Measurements from ENCODE around the gene PREX1.
A peak's percentile ranks its signal among the peaks of the same experiment; 100 is the strongest.

PREX1 gene

GRCh38 chr20:48690888-48691287 is 136.9 kb downstream of the PREX1 start:
- Histone ChIP-seq H3K4me2 (ENCODE audit: low read length, poor library complexity, severe bottlenecking) (no peak overlapping the region), H3K4me3 (ENCODE audit: insufficient read depth in 1 of 2, low read depth in 1 of 2, low read length in 2 of 2) (no peak overlapping the region), H3K14ac (ENCODE audit: low read length in 2 of 2) (no peak overlapping the region), H4K91ac (ENCODE audit: low read length) (no peak overlapping the region), H2BK120ac (ENCODE audit: low read depth, low read length) (no peak overlapping the region), H4K8ac (ENCODE audit: low read length) (no peak overlapping the region), H2BK5ac (ENCODE audit: low read depth, low read length, poor library complexity, severe bottlenecking) (no peak overlapping the region), H2BK12ac (ENCODE audit: low read length in 2 of 2) (no peak overlapping the region), H3K4me1 (ENCODE audit: control insufficient read depth, insufficient read depth, low read depth, low read length) (peaks cover 7% of the 10 kb centered on the region), H3K9ac (ENCODE audit: low read length) (no peak overlapping the region), H3K79me1 (replicated peaks; ENCODE audit: low read length, poor library complexity, severe bottlenecking) (peaks cover 2% of the 10 kb centered on the region), H2AK5ac (ENCODE audit: low read length, severe bottlenecking) (no peak overlapping the region), H3K9me3 (ENCODE audit: control insufficient read depth, low read length) (no peaks in the 10 kb centered on the region), H3K27ac (ENCODE audit: low read length, poor library complexity, severe bottlenecking) (no peak overlapping the region), H2BK15ac (ENCODE audit: low read depth, poor library complexity, severe bottlenecking) (no peak overlapping the region), H3K18ac (ENCODE audit: low read depth in 1 of 2, low read length in 2 of 2) (no peak overlapping the region), H3K23ac (ENCODE audit: low read length in 2 of 2) (no peak overlapping the region), H2AFZ (ENCODE audit: low read depth, low read length) (no peak overlapping the region), H3K36me3 (ENCODE audit: control insufficient read depth in 1 of 2, insufficient read depth in 2 of 2, low read depth in 1 of 2, low read length in 2 of 2) (peaks cover 0 to 16% of the 10 kb centered on the region in 2 experiments), H3K27me3 (ENCODE audit: control insufficient read depth in 1 of 2, insufficient read depth in 1 of 2, low read length in 2 of 2) (peaks cover 0 to 9% of the 10 kb centered on the region in 2 experiments), H3K4ac (ENCODE audit: low read depth in 1 of 2, low read length in 2 of 2) (no peak overlapping the region)
- no peak for DNase-seq
- 92% methylated on average over 18 of the region's 18 CpGs for WGBS

GRCh38 chr20:48689874-48690571 is 137.8 kb downstream of the PREX1 start:
- no peak overlapping the region for H3K14ac ChIP-seq (ENCODE audit: low read length in 2 of 2)
- H3K4me3 ChIP-seq (ENCODE audit: insufficient read depth in 1 of 2, low read depth in 1 of 2, low read length in 2 of 2), result no peak overlapping the region
- no peak for DNase-seq
- peaks cover 2% of the 10 kb centered on the region for H3K79me1 ChIP-seq (replicated peaks; ENCODE audit: low read length, poor library complexity, severe bottlenecking)
- H3K4me2 ChIP-seq (ENCODE audit: low read length, poor library complexity, severe bottlenecking), result no peak overlapping the region
- H3K4me1 ChIP-seq (ENCODE audit: control insufficient read depth, insufficient read depth, low read depth, low read length), result peaks cover 5% of the 10 kb centered on the region
- no peak overlapping the region for H3K9ac ChIP-seq (ENCODE audit: low read length)
- no peak overlapping the region for H2BK5ac ChIP-seq (ENCODE audit: low read depth, low read length, poor library complexity, severe bottlenecking)
- H3K27ac ChIP-seq (ENCODE audit: low read length, poor library complexity, severe bottlenecking), result no peak overlapping the region
- H3K18ac ChIP-seq (ENCODE audit: low read depth in 1 of 2, low read length in 2 of 2), result no peak overlapping the region
- no peak overlapping the region for H4K8ac ChIP-seq (ENCODE audit: low read length)
- no peak overlapping the region for H3K23ac ChIP-seq (ENCODE audit: low read length in 2 of 2)
- H2BK120ac ChIP-seq (ENCODE audit: low read depth, low read length), result no peak overlapping the region
- H3K9me3 ChIP-seq (ENCODE audit: control insufficient read depth, low read length), result no peaks in the 10 kb centered on the region
- no peak overlapping the region for H2BK15ac ChIP-seq (ENCODE audit: low read depth, poor library complexity, severe bottlenecking)
- H2AFZ ChIP-seq (ENCODE audit: low read depth, low read length), result no peak overlapping the region
- no peak overlapping the region for H2AK5ac ChIP-seq (ENCODE audit: low read length, severe bottlenecking)
- 85% methylated on average over 9 of the region's 9 CpGs for WGBS
- H4K91ac ChIP-seq (ENCODE audit: low read length), result no peak overlapping the region
- H3K4ac ChIP-seq (ENCODE audit: low read depth in 1 of 2, low read length in 2 of 2), result no peak overlapping the region
- peaks cover 0 to 16% of the 10 kb centered on the region in 2 experiments for H3K36me3 ChIP-seq (ENCODE audit: control insufficient read depth in 1 of 2, insufficient read depth in 2 of 2, low read depth in 1 of 2, low read length in 2 of 2)
- H2BK12ac ChIP-seq (ENCODE audit: low read length in 2 of 2), result no peak overlapping the region
- peaks cover 0 to 9% of the 10 kb centered on the region in 2 experiments for H3K27me3 ChIP-seq (ENCODE audit: control insufficient read depth in 1 of 2, insufficient read depth in 1 of 2, low read length in 2 of 2)

- no peak overlapping the region for H3K27ac ChIP-seq (ENCODE audit: low read length, poor library complexity, severe bottlenecking)
- H3K4me2 ChIP-seq (ENCODE audit: low read length, poor library complexity, severe bottlenecking), result no peak overlapping the region
- 79% methylated on average over 8 of the region's 8 CpGs for WGBS
Observed at GRCh38 chr20:48689388-48689787, 138.4 kb downstream of the PREX1 start.

GRCh38 chr20:48688579-48688978 is 139.2 kb downstream of the PREX1 start:
- H3K4ac ChIP-seq (ENCODE audit: low read depth in 1 of 2, low read length in 2 of 2), result no peak overlapping the region
- no peak overlapping the region for H3K9ac ChIP-seq (ENCODE audit: low read length)
- no peak overlapping the region for H3K4me2 ChIP-seq (ENCODE audit: low read length, poor library complexity, severe bottlenecking)
- H3K18ac ChIP-seq (ENCODE audit: low read depth in 1 of 2, low read length in 2 of 2), result no peak overlapping the region
- H2BK120ac ChIP-seq (ENCODE audit: low read depth, low read length), result no peak overlapping the region
- no peak overlapping the region for H3K23ac ChIP-seq (ENCODE audit: low read length in 2 of 2)
- no peak overlapping the region for H2AK5ac ChIP-seq (ENCODE audit: low read length, severe bottlenecking)
- no peak overlapping the region for H3K4me3 ChIP-seq (ENCODE audit: insufficient read depth in 1 of 2, low read depth in 1 of 2, low read length in 2 of 2)
- 95% methylated on average over 6 of the region's 8 CpGs for WGBS
- no peak overlapping the region for H2AFZ ChIP-seq (ENCODE audit: low read depth, low read length)
- no peaks in the 10 kb centered on the region for H3K9me3 ChIP-seq (ENCODE audit: control insufficient read depth, low read length)
- H4K91ac ChIP-seq (ENCODE audit: low read length), result no peak overlapping the region
- H3K27ac ChIP-seq (ENCODE audit: low read length, poor library complexity, severe bottlenecking), result no peak overlapping the region
- H3K14ac ChIP-seq (ENCODE audit: low read length in 2 of 2), result peak overlapping the region in 1 of 2 experiments; percentile 1
- no peaks in the 10 kb centered on the region for H3K79me1 ChIP-seq (replicated peaks; ENCODE audit: low read length, poor library complexity, severe bottlenecking)
- H3K36me3 ChIP-seq (ENCODE audit: control insufficient read depth in 1 of 2, insufficient read depth in 2 of 2, low read depth in 1 of 2, low read length in 2 of 2), result peaks cover 0 to 16% of the 10 kb centered on the region in 2 experiments
- peaks cover 0 to 9% of the 10 kb centered on the region in 2 experiments for H3K27me3 ChIP-seq (ENCODE audit: control insufficient read depth in 1 of 2, insufficient read depth in 1 of 2, low read length in 2 of 2)
- no peak for DNase-seq
- H2BK5ac ChIP-seq (ENCODE audit: low read depth, low read length, poor library complexity, severe bottlenecking), result no peak overlapping the region
- H4K8ac ChIP-seq (ENCODE audit: low read length), result no peak overlapping the region
- H2BK15ac ChIP-seq (ENCODE audit: low read depth, poor library complexity, severe bottlenecking), result no peak overlapping the region
- peaks cover 15% of the 10 kb centered on the region for H3K4me1 ChIP-seq (ENCODE audit: control insufficient read depth, insufficient read depth, low read depth, low read length)
- H2BK12ac ChIP-seq (ENCODE audit: low read length in 2 of 2), result no peak overlapping the region

More at GRCh38 chr20:48689388-48689787, 138.4 kb downstream of the PREX1 start:
- Histone ChIP-seq H3K79me1 (replicated peaks; ENCODE audit: low read length, poor library complexity, severe bottlenecking) (peaks cover 2% of the 10 kb centered on the region), H3K27me3 (ENCODE audit: control insufficient read depth in 1 of 2, insufficient read depth in 1 of 2, low read length in 2 of 2) (peaks cover 0 to 9% of the 10 kb centered on the region in 2 experiments), H2BK5ac (ENCODE audit: low read depth, low read length, poor library complexity, severe bottlenecking) (no peak overlapping the region), H3K4me3 (ENCODE audit: insufficient read depth in 1 of 2, low read depth in 1 of 2, low read length in 2 of 2) (no peak overlapping the region), H2AFZ (ENCODE audit: low read depth, low read length) (no peak overlapping the region), H2BK12ac (ENCODE audit: low read length in 2 of 2) (no peak overlapping the region), H3K9me3 (ENCODE audit: control insufficient read depth, low read length) (no peaks in the 10 kb centered on the region), H4K8ac (ENCODE audit: low read length) (no peak overlapping the region), H3K9ac (ENCODE audit: low read length) (no peak overlapping the region), H2AK5ac (ENCODE audit: low read length, severe bottlenecking) (no peak overlapping the region), H3K14ac (ENCODE audit: low read length in 2 of 2) (no peak overlapping the region), H3K4ac (ENCODE audit: low read depth in 1 of 2, low read length in 2 of 2) (no peak overlapping the region), H4K91ac (ENCODE audit: low read length) (no peak overlapping the region), H3K18ac (ENCODE audit: low read depth in 1 of 2, low read length in 2 of 2) (no peak overlapping the region), H3K23ac (ENCODE audit: low read length in 2 of 2) (no peak overlapping the region), H2BK15ac (ENCODE audit: low read depth, poor library complexity, severe bottlenecking) (no peak overlapping the region), H2BK120ac (ENCODE audit: low read depth, low read length) (no peak overlapping the region), H3K36me3 (ENCODE audit: control insufficient read depth in 1 of 2, insufficient read depth in 2 of 2, low read depth in 1 of 2, low read length in 2 of 2) (peaks cover 0 to 16% of the 10 kb centered on the region in 2 experiments), H3K4me1 (ENCODE audit: control insufficient read depth, insufficient read depth, low read depth, low read length) (peaks cover 9% of the 10 kb centered on the region)
- no peak for DNase-seq
